ENCODE results near the gene LBHD1.
A peak's percentile ranks its signal among the peaks of the same experiment; 100 is the strongest.
"Not testable (repeated sequence)": the region's sequence is repeated elsewhere in the genome, so short reads cannot be mapped to it uniquely, and the experiment has no call there.

LBHD1 gene

GRCh38 chr11:62703921-62704320 is 31.9 kb upstream of the LBHD1 start:
- not testable (repeated sequence) for H2BK5ac ChIP-seq (ENCODE audit: low read depth, low read length, poor library complexity); H3K9ac ChIP-seq (ENCODE audit: low read length); H3K9me3 ChIP-seq (ENCODE audit: insufficient read depth, low read depth, low read length); H3K18ac ChIP-seq (ENCODE audit: low read length); H4K12ac ChIP-seq (ENCODE audit: low read depth, low read length); H3K23ac ChIP-seq (ENCODE audit: low read length); H2BK12ac ChIP-seq (ENCODE audit: low read length); H3K27me3 ChIP-seq (ENCODE audit: insufficient read depth, low read length); H3K4me2 ChIP-seq (ENCODE audit: low read length); H3K4me3 ChIP-seq (ENCODE audit: low read depth, low read length); H3K79me2 ChIP-seq (ENCODE audit: control insufficient read depth, insufficient read depth, low read length, poor library complexity); H2AFZ ChIP-seq (ENCODE audit: insufficient read depth, low read length, poor library complexity); H4K8ac ChIP-seq (ENCODE audit: low read depth, low read length); H2AK5ac ChIP-seq (ENCODE audit: low read length); DNase-seq; H4K91ac ChIP-seq (ENCODE audit: low read depth, low read length); H2BK120ac ChIP-seq (ENCODE audit: insufficient read depth, low read length, poor library complexity); H3K27ac ChIP-seq (ENCODE audit: low read depth, low read length); H3K4ac ChIP-seq (ENCODE audit: low read depth, low read length); H3K14ac ChIP-seq (ENCODE audit: low read length)
- peaks cover 13% of the 10 kb centered on the region for H3K79me1 ChIP-seq (ENCODE audit: low read length)
- H3K4me1 ChIP-seq (ENCODE audit: control insufficient read depth in 1 of 2, insufficient read depth in 2 of 2, low read length in 2 of 2) = peaks cover 23 to 25% of the 10 kb centered on the region in 2 experiments
- WGBS (ENCODE audit: extremely low coverage, insufficient coverage, insufficient read length) = no CpG with 5 or more reads among the region's 4 CpGs
- peaks cover 9 to 14% of the 10 kb centered on the region in 2 experiments for H3K36me3 ChIP-seq (ENCODE audit: control insufficient read depth in 1 of 2, insufficient read depth in 2 of 2, low read length in 2 of 2)

- no peak overlapping the region for H2AFZ ChIP-seq (ENCODE audit: insufficient read depth, low read length, poor library complexity)
- H4K8ac ChIP-seq (ENCODE audit: low read depth, low read length) = no peak overlapping the region
- no peak overlapping the region for H4K12ac ChIP-seq (ENCODE audit: low read depth, low read length)
- H3K9ac ChIP-seq (ENCODE audit: low read length) = no peak overlapping the region
- no peak overlapping the region for H2BK5ac ChIP-seq (ENCODE audit: low read depth, low read length, poor library complexity)
- H2AK5ac ChIP-seq (ENCODE audit: low read length) = no peak overlapping the region
- no peak overlapping the region for H3K14ac ChIP-seq (ENCODE audit: low read length)
- no peak overlapping the region for H2BK12ac ChIP-seq (ENCODE audit: low read length)
- H3K79me1 ChIP-seq (ENCODE audit: low read length) = peaks cover 7% of the 10 kb centered on the region
- no peak overlapping the region for H3K4me3 ChIP-seq (ENCODE audit: low read depth, low read length)
- H3K27me3 ChIP-seq (ENCODE audit: insufficient read depth, low read length) = no peaks in the 10 kb centered on the region
- WGBS (ENCODE audit: extremely low coverage, insufficient coverage, insufficient read length) = no CpG with 5 or more reads among the region's 11 CpGs
- DNase-seq = peak; percentile 79 to 88
- no peak overlapping the region for H3K27ac ChIP-seq (ENCODE audit: low read depth, low read length)
- peaks cover 2% of the 10 kb centered on the region for H3K79me2 ChIP-seq (ENCODE audit: control insufficient read depth, insufficient read depth, low read length, poor library complexity)
- H3K4me2 ChIP-seq (ENCODE audit: low read length) = no peak overlapping the region
- H3K4ac ChIP-seq (ENCODE audit: low read depth, low read length) = no peak overlapping the region
- H3K23ac ChIP-seq (ENCODE audit: low read length) = no peak overlapping the region
- no peak overlapping the region for H3K18ac ChIP-seq (ENCODE audit: low read length)
- no peak overlapping the region for H4K91ac ChIP-seq (ENCODE audit: low read depth, low read length)
- H3K9me3 ChIP-seq (ENCODE audit: insufficient read depth, low read depth, low read length) = no peaks in the 10 kb centered on the region
- no peak overlapping the region for H2BK120ac ChIP-seq (ENCODE audit: insufficient read depth, low read length, poor library complexity)
- H3K36me3 ChIP-seq (ENCODE audit: control insufficient read depth in 1 of 2, insufficient read depth in 2 of 2, low read length in 2 of 2) = peaks cover 9 to 14% of the 10 kb centered on the region in 2 experiments
- H3K4me1 ChIP-seq (ENCODE audit: control insufficient read depth in 1 of 2, insufficient read depth in 2 of 2, low read length in 2 of 2) = peaks cover 12% of the 10 kb centered on the region in 2 experiments
These were observed 30.2 kb upstream of the LBHD1 start for GRCh38 chr11:62702246-62702645.

GRCh38 chr11:62694455-62695167 is 22.5 kb upstream of the LBHD1 start:
- no peak overlapping the region for H3K23ac ChIP-seq (ENCODE audit: low read length)
- H3K79me2 ChIP-seq (ENCODE audit: control insufficient read depth, insufficient read depth, low read length, poor library complexity) = no peaks in the 10 kb centered on the region
- peak; percentile 71 to 83 for DNase-seq
- H3K27me3 ChIP-seq (ENCODE audit: insufficient read depth, low read length) = no peaks in the 10 kb centered on the region
- H3K4me2 ChIP-seq (ENCODE audit: low read length) = no peak overlapping the region
- H3K4ac ChIP-seq (ENCODE audit: low read depth, low read length) = no peak overlapping the region
- H3K79me1 ChIP-seq (ENCODE audit: low read length) = no peaks in the 10 kb centered on the region
- no peak overlapping the region for H4K8ac ChIP-seq (ENCODE audit: low read depth, low read length)
- H2BK5ac ChIP-seq (ENCODE audit: low read depth, low read length, poor library complexity) = no peak overlapping the region
- no peak overlapping the region for H3K27ac ChIP-seq (ENCODE audit: low read depth, low read length)
- no peak overlapping the region for H4K12ac ChIP-seq (ENCODE audit: low read depth, low read length)
- H2AK5ac ChIP-seq (ENCODE audit: low read length) = no peak overlapping the region
- peaks cover 41 to 44% of the 10 kb centered on the region in 2 experiments for H3K36me3 ChIP-seq (ENCODE audit: control insufficient read depth in 1 of 2, insufficient read depth in 2 of 2, low read length in 2 of 2)
- H3K14ac ChIP-seq (ENCODE audit: low read length) = no peak overlapping the region
- H2BK12ac ChIP-seq (ENCODE audit: low read length) = no peak overlapping the region
- H3K9me3 ChIP-seq (ENCODE audit: insufficient read depth, low read depth, low read length) = no peaks in the 10 kb centered on the region
- no peak overlapping the region for H4K91ac ChIP-seq (ENCODE audit: low read depth, low read length)
- WGBS (ENCODE audit: extremely low coverage, insufficient coverage, insufficient read length) = no CpG with 5 or more reads among the region's 14 CpGs
- H3K4me3 ChIP-seq (ENCODE audit: low read depth, low read length) = no peak overlapping the region
- no peak overlapping the region for H2AFZ ChIP-seq (ENCODE audit: insufficient read depth, low read length, poor library complexity)
- H3K9ac ChIP-seq (ENCODE audit: low read length) = no peak overlapping the region
- no peak overlapping the region for H3K18ac ChIP-seq (ENCODE audit: low read length)
- H2BK120ac ChIP-seq (ENCODE audit: insufficient read depth, low read length, poor library complexity) = no peak overlapping the region
- no peaks in the 10 kb centered on the region for H3K4me1 ChIP-seq (ENCODE audit: control insufficient read depth in 1 of 2, insufficient read depth in 2 of 2, low read length in 2 of 2)

GRCh38 chr11:62693624-62694023 is 21.6 kb upstream of the LBHD1 start:
- WGBS (ENCODE audit: extremely low coverage, insufficient coverage, insufficient read length) = no CpG with 5 or more reads among the region's 4 CpGs
- H3K9ac ChIP-seq (ENCODE audit: low read length); H3K9me3 ChIP-seq (ENCODE audit: insufficient read depth, low read depth, low read length): not testable (repeated sequence)

More at GRCh38 chr11:62693624-62694023, 21.6 kb upstream of the LBHD1 start:
- H3K79me1 ChIP-seq (ENCODE audit: low read length); H3K4me3 ChIP-seq (ENCODE audit: low read depth, low read length); H3K27ac ChIP-seq (ENCODE audit: low read depth, low read length); H2BK5ac ChIP-seq (ENCODE audit: low read depth, low read length, poor library complexity); H3K23ac ChIP-seq (ENCODE audit: low read length); H2BK120ac ChIP-seq (ENCODE audit: insufficient read depth, low read length, poor library complexity); H2BK12ac ChIP-seq (ENCODE audit: low read length); H3K18ac ChIP-seq (ENCODE audit: low read length); H3K4ac ChIP-seq (ENCODE audit: low read depth, low read length); H4K91ac ChIP-seq (ENCODE audit: low read depth, low read length); H2AFZ ChIP-seq (ENCODE audit: insufficient read depth, low read length, poor library complexity); H3K14ac ChIP-seq (ENCODE audit: low read length); H4K12ac ChIP-seq (ENCODE audit: low read depth, low read length); DNase-seq; H3K4me1 ChIP-seq (ENCODE audit: control insufficient read depth in 1 of 2, insufficient read depth in 2 of 2, low read length in 2 of 2); H4K8ac ChIP-seq (ENCODE audit: low read depth, low read length); H3K4me2 ChIP-seq (ENCODE audit: low read length); H3K79me2 ChIP-seq (ENCODE audit: control insufficient read depth, insufficient read depth, low read length, poor library complexity); H2AK5ac ChIP-seq (ENCODE audit: low read length); H3K27me3 ChIP-seq (ENCODE audit: insufficient read depth, low read length): not testable (repeated sequence)
- peaks cover 40 to 44% of the 10 kb centered on the region in 2 experiments for H3K36me3 ChIP-seq (ENCODE audit: control insufficient read depth in 1 of 2, insufficient read depth in 2 of 2, low read length in 2 of 2)

All from trophoblast cell (in vitro differentiated cells and primary cell).